Naive B cell (primary cell): ENCODE measurements around the gene MBTPS1. TPM values are rescaled to one million over a fixed set of nuclear protein-coding genes. Genes with fewer than 3 reads are reported as not detected.
A peak's percentile ranks its signal among the peaks of the same experiment; 100 is the strongest.

ENCODE experiments used
- ATAC-seq, 2 donors: fragments of 150-1000 bp; cut with Tn5 transposase; 2 replicates each; pipeline ENCODE4 v1.10.0; 2021; ENCODE audit warnings: low read depth in 2 of 2, mild to moderate bottlenecking in 2 of 2, moderate library complexity in 2 of 2
- DNase-seq: peaks from one replicate; pipeline ENCODE4 v3.0.0; 2022
- H3K27ac Mint-ChIP-seq, 6 donors: one replicate each; pipeline ENCODE4 v1.8.0; 2020 to 2022; ENCODE audit warnings: mild to moderate bottlenecking in 6 of 6, mixed read lengths in 6 of 6, moderate library complexity in 5 of 6, inconsistent platforms in 2 of 6
- H3K27me3 Mint-ChIP-seq, 3 donors: one replicate each; pipeline ENCODE4 v1.8.0; 2021 to 2022; ENCODE audit warnings: mixed read lengths in 3 of 3, mild to moderate bottlenecking in 1 of 3
- H3K36me3 Mint-ChIP-seq, 2 donors: one replicate each; pipeline ENCODE4 v1.8.0; 2020 to 2022; ENCODE audit warnings: mixed read lengths in 2 of 2, inconsistent platforms in 1 of 2, mild to moderate bottlenecking in 1 of 2
- H3K4me1 Mint-ChIP-seq, 3 donors: one replicate each; pipeline ENCODE4 v1.8.0; 2020 to 2022; ENCODE audit warnings: mixed read lengths in 3 of 3, inconsistent platforms in 1 of 3, mild to moderate bottlenecking in 1 of 3, moderate library complexity in 1 of 3
- H3K4me3 Mint-ChIP-seq, 8 donors: one replicate each; pipeline ENCODE4 v1.8.0; 2020 to 2022; ENCODE audit warnings: mild to moderate bottlenecking in 8 of 8, mixed read lengths in 8 of 8, moderate library complexity in 8 of 8, inconsistent platforms in 2 of 8
- H3K9me3 Mint-ChIP-seq, 7 donors: one replicate each; pipeline ENCODE4 v1.8.0; 2020 to 2022; ENCODE audit warnings: mixed read lengths in 7 of 7, mild to moderate bottlenecking in 5 of 7, inconsistent platforms in 2 of 7, moderate library complexity in 1 of 7
- polyA plus RNA-seq, 6 donors: library from polyadenylated mRNA; unstranded; fragments of 300-500 nt; fragmentation: Illumina TruSeq; gene quantifications; one replicate each; pipeline ENCODE4 v1.2.3, GENCODE V29; 2021; ENCODE audit warnings: low read depth in 6 of 6

Gene MBTPS1
- polyA plus RNA-seq, 6 donors from 2014 or later: 37.6 to 56.5 (median 48.8) TPM

DNA sequence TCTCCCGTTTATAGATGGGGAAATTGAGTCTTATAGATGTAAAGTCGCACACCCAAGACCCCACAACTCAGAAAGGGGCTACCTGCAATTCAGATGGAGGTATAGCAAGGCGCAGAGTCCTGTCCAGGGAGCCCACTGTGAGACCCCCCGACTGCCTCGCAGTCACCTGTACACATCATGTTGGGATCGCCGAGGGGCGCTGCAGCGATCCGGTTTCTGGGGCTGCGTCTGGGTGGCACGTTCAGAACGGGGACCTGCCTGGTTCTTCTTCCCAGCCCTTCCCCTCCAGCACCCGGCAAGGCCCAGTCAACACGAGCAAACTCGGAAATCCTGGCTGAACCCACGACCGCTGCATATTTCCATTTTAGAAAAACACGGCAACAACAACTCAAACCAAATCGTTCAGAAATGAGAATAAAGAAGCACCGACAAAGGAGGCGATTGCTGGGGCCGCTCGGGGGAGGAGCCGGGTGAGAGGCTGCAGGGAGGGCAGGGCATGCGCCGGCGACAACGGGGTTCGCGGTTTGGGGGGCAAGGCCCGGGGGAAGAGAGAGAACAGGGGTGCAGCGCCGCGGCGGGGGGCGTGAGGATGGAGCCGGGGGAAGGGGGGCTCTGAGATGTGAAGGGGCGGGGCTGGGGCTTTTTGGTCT lies 27.6 kb upstream of the MBTPS1 start:
- ATAC-seq (peak; percentile 45 to 47), DNase-seq (peak; percentile 18)
- Mint-ChIP-seq H3K27ac (peak overlapping the region; percentile 19 to 98 (median 88)), H3K27me3 (peaks cover 0 to 10% (median 8%) of the 10 kb centered on the region in 3 donors), H3K9me3 (no peaks in the 10 kb centered on the region), H3K4me3 (peak overlapping the region; percentile 89 to 97 (median 96)), H3K36me3 (no peaks in the 10 kb centered on the region), H3K4me1 (peaks cover 14 to 26% (median 21%) of the 10 kb centered on the region in 3 donors)

DNA sequence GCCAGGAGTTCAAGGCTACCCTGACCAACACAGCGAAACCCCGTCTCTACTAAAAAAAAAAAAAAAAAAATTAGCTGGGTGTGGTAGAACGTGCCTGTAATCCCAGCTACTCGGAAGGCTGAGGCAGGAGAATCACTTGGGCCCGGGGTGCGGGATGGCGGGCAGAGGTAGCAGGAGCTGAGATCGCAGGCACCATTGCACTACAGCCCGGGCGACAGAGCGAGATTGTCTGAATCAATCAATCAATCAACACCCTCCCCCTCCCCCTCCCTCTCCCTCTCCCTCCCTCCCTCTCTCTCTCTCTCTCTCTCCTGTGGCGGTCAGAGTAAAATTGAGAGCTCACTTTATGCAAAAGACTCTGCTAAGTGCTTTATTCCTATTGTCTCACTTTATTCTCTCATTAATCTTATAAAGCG lies 27.1 kb upstream of the MBTPS1 start:
- Mint-ChIP-seq H3K9me3 (no peaks in the 10 kb centered on the region), H3K4me3 (peak overlapping the region; percentile 89 to 97 (median 96)), H3K36me3 (no peaks in the 10 kb centered on the region), H3K4me1 (peaks cover 20 to 32% (median 27%) of the 10 kb centered on the region in 3 donors), H3K27ac (peak overlapping the region in 3 of 6 donors; percentile 95 to 98 (median 95)), H3K27me3 (peaks cover 0 to 7% (median 6%) of the 10 kb centered on the region in 3 donors)
- ATAC-seq: no peak
- no peak for DNase-seq

DNA sequence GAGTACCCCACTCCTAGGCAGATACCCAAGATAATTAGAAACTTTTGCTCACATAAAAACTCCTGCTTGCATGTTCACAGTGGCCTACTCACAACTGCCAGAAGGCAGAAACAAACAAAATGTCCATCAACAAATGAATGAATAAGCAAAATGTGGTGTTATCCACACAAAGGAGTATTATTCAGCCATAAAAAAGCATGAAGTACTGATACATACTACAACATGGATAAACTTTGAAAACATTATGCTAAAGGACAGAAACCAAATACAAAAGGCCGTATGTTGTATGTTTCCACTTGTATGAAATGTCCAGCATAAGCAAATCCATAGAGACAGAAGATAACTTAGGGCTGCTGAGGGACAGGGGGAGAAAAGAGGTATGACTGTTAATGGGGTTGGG lies 26.3 kb upstream of the MBTPS1 start:
- Mint-ChIP-seq H3K27me3 (peaks cover 0 to 5% (median 4%) of the 10 kb centered on the region in 3 donors), H3K27ac (peak overlapping the region in 1 of 6 donors; percentile 22), H3K9me3 (no peaks in the 10 kb centered on the region), H3K4me1 (peaks cover 20 to 34% (median 28%) of the 10 kb centered on the region in 3 donors), H3K36me3 (no peaks in the 10 kb centered on the region), H3K4me3 (peak overlapping the region in 5 of 8 donors; percentile 25 to 97 (median 75))
- ATAC-seq (no peak), DNase-seq (no peak)

- Mint-ChIP-seq H3K27ac (no peak overlapping the region), H3K36me3 (no peaks in the 10 kb centered on the region), H3K4me3 (no peak overlapping the region), H3K4me1 (peaks cover 30 to 37% (median 33%) of the 10 kb centered on the region in 3 donors), H3K9me3 (no peaks in the 10 kb centered on the region), H3K27me3 (peaks cover 0 to 2% (median 0%) of the 10 kb centered on the region in 3 donors)
- peak in 1 of 2 donors; percentile 10 for ATAC-seq
- no peak for DNase-seq
These were observed 24.5 kb upstream of the MBTPS1 start for GRCh38 chr16:84141143-84141670.

- Mint-ChIP-seq H3K4me1 (peaks cover 35 to 43% (median 41%) of the 10 kb centered on the region in 3 donors), H3K9me3 (no peaks in the 10 kb centered on the region), H3K36me3 (no peaks in the 10 kb centered on the region), H3K4me3 (no peak overlapping the region), H3K27me3 (no peaks in the 10 kb centered on the region), H3K27ac (no peak overlapping the region)
- ATAC-seq (no peak), DNase-seq (no peak)
These were observed 23.0 kb upstream of the MBTPS1 start for GRCh38 chr16:84139628-84140258.

GRCh38 chr16:84138824-84139627 lies 22.3 kb upstream of the MBTPS1 start:
- DNase-seq (no peak), ATAC-seq (no peak)
- no peaks in the 10 kb centered on the region for H3K9me3 Mint-ChIP-seq
- no peaks in the 10 kb centered on the region for H3K27me3 Mint-ChIP-seq
- H3K4me3 Mint-ChIP-seq: no peak overlapping the region
- peak overlapping the region in 3 of 6 donors; percentile 28 to 79 (median 47) for H3K27ac Mint-ChIP-seq
- H3K36me3 Mint-ChIP-seq: no peaks in the 10 kb centered on the region
- H3K4me1 Mint-ChIP-seq: peaks cover 30 to 40% (median 38%) of the 10 kb centered on the region in 3 donors

DNA sequence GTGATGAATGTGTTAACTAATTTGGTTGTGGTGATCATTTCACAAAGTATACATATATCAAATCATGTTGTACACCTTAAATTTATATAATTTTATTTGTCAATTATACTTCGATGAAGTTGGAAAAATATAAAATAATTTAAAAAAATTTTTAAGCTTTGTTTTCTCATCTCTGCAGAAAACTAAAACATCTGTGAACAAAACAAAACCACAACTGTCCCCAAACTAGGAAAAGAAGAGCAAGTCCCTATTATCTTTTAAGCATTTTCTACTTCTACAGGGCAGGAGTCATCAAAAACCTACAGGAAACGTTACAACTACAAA lies 21.7 kb upstream of the MBTPS1 start:
- Mint-ChIP-seq H3K4me1 (peaks cover 27 to 40% (median 36%) of the 10 kb centered on the region in 3 donors), H3K36me3 (no peaks in the 10 kb centered on the region), H3K4me3 (no peak overlapping the region)

DNA sequence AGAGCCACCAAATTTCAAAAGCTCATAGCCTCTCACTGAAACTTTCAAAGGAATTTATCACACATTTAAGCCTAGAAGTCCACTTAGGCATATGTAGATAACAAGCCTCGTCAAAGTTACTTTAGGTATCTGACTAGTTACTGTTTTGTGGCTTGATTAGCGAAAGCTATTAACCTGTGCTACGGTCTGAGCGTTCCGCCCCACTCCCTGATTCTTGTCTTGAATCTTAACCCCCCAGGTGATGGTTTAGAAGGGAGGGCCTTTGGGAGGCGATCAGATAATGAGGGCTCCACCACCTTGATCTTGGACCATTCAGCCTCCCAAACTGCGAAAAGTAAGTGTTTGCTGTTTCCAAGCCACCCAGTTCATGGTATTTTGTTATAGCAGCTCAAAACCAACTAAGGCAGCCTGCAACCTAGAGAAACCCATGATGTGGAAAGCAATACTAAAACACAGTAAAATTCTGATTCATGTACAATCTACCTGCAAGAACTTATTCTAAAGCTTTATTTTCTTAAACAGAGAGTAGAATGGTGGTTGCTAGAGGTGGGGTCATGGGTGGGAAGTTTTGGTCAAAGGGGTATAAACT lies 21.1 kb upstream of the MBTPS1 start:
- H3K27ac Mint-ChIP-seq: no peak overlapping the region
- H3K9me3 Mint-ChIP-seq: no peaks in the 10 kb centered on the region
- H3K36me3 Mint-ChIP-seq: no peaks in the 10 kb centered on the region
- DNase-seq (no peak), ATAC-seq (no peak)
- no peak overlapping the region for H3K4me3 Mint-ChIP-seq
- no peaks in the 10 kb centered on the region for H3K27me3 Mint-ChIP-seq
- peaks cover 25 to 40% (median 37%) of the 10 kb centered on the region in 3 donors for H3K4me1 Mint-ChIP-seq

More for the DNA sequence above, 21.7 kb upstream of the MBTPS1 start:
- H3K9me3 Mint-ChIP-seq: no peaks in the 10 kb centered on the region
- DNase-seq: no peak
- ATAC-seq: no peak
- H3K27ac Mint-ChIP-seq: no peak overlapping the region
- H3K27me3 Mint-ChIP-seq: no peaks in the 10 kb centered on the region

- peaks cover 30 to 44% (median 43%) of the 10 kb centered on the region in 3 donors for H3K4me1 Mint-ChIP-seq
These were observed 20.5 kb upstream of the MBTPS1 start for GRCh38 chr16:84137287-84137686.

GRCh38 chr16:84136331-84137125 lies 19.8 kb upstream of the MBTPS1 start:
- no peaks in the 10 kb centered on the region for H3K9me3 Mint-ChIP-seq
- no peaks in the 10 kb centered on the region for H3K36me3 Mint-ChIP-seq
- peak overlapping the region in 2 of 6 donors; percentile 73 to 76 for H3K27ac Mint-ChIP-seq
- DNase-seq (no peak), ATAC-seq (no peak)
- H3K27me3 Mint-ChIP-seq: no peaks in the 10 kb centered on the region
- H3K4me1 Mint-ChIP-seq: peaks cover 30 to 42% (median 39%) of the 10 kb centered on the region in 3 donors
- H3K4me3 Mint-ChIP-seq: no peak overlapping the region

More at GRCh38 chr16:84137287-84137686, 20.5 kb upstream of the MBTPS1 start:
- Mint-ChIP-seq H3K9me3 (no peaks in the 10 kb centered on the region), H3K4me3 (no peak overlapping the region), H3K27ac (no peak overlapping the region), H3K27me3 (no peaks in the 10 kb centered on the region), H3K36me3 (no peaks in the 10 kb centered on the region)
- ATAC-seq: no peak
- no peak for DNase-seq

- no peaks in the 10 kb centered on the region for H3K9me3 Mint-ChIP-seq
- ATAC-seq (peak; percentile 92 to 93), DNase-seq (peak; percentile 17)
- no peaks in the 10 kb centered on the region for H3K27me3 Mint-ChIP-seq
- peak overlapping the region in 4 of 8 donors; percentile 4 to 59 (median 27) for H3K4me3 Mint-ChIP-seq
- peaks cover 7 to 13% of the 10 kb centered on the region in 2 donors for H3K36me3 Mint-ChIP-seq
- H3K27ac Mint-ChIP-seq: peak overlapping the region in 5 of 6 donors; percentile 1 to 73 (median 59)
- H3K4me1 Mint-ChIP-seq: peaks cover 18 to 33% (median 29%) of the 10 kb centered on the region in 3 donors
These were observed 16.0 kb upstream of the MBTPS1 start for GRCh38 chr16:84132527-84133285.

- DNase-seq (no peak), ATAC-seq (no peak)
- H3K27ac Mint-ChIP-seq: peak overlapping the region in 4 of 6 donors; percentile 13 to 72 (median 58)
These were observed 14.4 kb upstream of the MBTPS1 start for GRCh38 chr16:84131117-84131516.

More at GRCh38 chr16:84131117-84131516, 14.4 kb upstream of the MBTPS1 start:
- H3K36me3 Mint-ChIP-seq: peaks cover 7 to 13% of the 10 kb centered on the region in 2 donors
- H3K4me3 Mint-ChIP-seq: no peak overlapping the region
- no peaks in the 10 kb centered on the region for H3K27me3 Mint-ChIP-seq
- peaks cover 15 to 29% (median 16%) of the 10 kb centered on the region in 3 donors for H3K4me1 Mint-ChIP-seq
- no peaks in the 10 kb centered on the region for H3K9me3 Mint-ChIP-seq
